Stimulated activated CD4-positive, alpha-beta T cell treated with anti-CD3 and anti-CD28 coated beads, TNF-alpha, amount 100 ng/mL, for 48 hours (primary cell): ENCODE results near the gene AVL9.

Experiments used
- DNase-seq, 3 donors: peaks; one replicate each; pipeline ENCODE4 v3.0.0-alpha.2; 2020; ENCODE audit warnings: low read depth in 3 of 3

AVL9 gene

GRCh38 chr7:32533276-32534029 is 38.2 kb downstream of the AVL9 start:
- no peak for DNase-seq

GRCh38 chr7:32535162-32535702 is 39.9 kb downstream of the AVL9 start:
- DNase-seq, result no peak

DNA sequence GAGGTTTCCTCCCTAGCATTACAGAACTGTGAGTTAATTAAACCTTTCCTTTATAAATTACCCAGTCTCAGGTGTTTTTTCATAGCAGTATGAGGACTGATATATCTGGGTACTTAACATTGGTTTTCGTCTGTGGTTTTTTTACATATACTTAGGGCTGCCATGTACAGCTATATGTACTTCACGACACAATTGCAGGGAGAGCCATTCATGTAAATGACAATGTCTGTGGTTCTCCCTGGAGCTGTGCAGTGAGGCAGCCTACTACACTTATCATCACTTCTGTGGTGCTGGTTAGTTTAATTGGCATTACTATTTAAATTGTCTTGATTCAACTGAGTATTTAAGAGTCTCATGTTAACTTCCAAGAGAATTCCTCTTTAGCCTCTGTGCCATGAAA is 40.7 kb downstream of the AVL9 start:
- no peak for DNase-seq

DNA sequence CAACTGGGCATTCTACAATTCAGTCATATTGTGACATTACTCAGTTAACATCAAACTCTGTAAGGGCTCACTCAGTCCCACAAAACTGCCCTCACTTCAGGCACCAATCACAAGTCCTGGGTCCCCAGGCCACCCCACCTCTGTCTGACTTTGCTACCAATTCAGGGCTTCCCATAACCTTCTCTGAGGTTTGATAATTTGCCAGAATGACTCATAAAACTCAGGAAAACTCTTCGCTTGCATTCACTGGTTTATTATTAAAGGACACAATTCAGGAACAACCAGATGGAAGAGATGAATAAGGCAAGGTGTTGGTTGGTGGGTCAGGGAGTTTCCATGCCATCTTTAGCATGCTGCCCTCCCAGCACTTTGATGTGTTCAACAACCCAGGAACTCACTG is 41.3 kb downstream of the AVL9 start:
- DNase-seq, result no peak

GRCh38 chr7:32537760-32538159 is 42.5 kb downstream of the AVL9 start:
- no peak for DNase-seq

DNA sequence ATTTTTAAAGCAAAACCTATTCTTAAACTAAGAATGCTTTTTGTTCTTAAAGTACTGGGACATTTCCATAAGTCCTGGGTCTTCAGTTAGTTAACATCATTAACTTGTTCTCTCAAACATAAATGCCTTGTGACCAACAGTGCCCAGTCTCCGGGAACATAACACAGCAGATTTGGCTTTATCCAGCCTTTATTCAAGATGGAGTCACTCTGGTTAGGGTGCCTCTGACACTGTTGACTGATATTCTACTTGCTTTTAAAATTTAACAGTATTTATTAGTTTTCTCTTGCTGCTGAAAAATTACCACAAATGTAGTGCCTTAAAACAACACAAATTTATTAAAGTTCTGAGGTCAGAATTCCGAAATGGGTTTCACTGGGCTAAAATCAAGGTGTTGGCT is 44.1 kb downstream of the AVL9 start:
- no peak for DNase-seq

DNA sequence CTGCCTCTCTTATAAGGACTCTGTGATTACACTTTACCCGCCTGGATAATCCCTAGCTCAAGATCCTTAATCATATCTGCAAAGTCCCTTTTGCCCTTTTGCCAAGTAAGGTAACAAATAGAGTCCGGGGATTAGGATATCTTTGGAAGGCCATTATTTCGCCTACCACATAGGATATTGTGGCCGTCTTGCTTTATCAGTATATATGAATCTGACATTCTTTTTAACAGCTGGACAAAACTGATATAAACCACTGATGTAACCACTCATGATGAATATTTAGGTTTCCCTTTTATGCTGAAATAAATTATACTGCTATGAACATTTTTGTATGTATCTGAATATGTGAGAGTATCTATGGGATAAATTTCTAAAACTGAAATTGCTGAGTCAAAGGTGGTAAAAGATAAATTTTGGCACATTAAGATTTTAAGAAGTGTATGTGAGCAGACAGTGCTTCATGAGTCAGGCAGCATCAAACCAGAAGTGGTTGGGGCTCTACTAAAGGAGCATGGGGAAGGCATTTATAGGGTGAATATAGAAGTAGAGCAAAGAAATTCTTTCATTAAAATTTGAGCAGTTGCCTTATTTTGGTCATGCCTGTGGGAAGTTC is 44.7 kb downstream of the AVL9 start:
- DNase-seq, result no peak

- no peak for DNase-seq
Observed at GRCh38 chr7:32542595-32542994, 47.3 kb downstream of the AVL9 start.

DNA sequence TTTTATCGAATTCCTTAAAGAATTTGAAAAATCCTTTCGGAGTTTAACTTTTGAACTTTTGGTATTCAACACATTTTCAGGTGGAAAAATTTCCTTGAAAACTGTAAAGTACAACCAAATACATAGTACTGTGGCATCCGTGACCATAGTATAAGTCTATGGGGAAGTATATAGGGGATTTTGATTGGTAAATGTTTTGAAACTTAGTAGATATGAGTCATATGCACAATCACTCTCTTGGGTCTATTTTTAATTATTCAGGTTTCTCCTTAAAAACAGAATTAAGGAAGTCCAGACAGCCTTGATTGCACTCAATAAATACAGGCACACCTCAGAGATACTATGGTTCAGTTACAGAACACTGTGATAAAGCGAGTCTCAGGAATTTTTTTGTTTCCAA is 64.2 kb downstream of the AVL9 start:
- no peak for DNase-seq

DNA sequence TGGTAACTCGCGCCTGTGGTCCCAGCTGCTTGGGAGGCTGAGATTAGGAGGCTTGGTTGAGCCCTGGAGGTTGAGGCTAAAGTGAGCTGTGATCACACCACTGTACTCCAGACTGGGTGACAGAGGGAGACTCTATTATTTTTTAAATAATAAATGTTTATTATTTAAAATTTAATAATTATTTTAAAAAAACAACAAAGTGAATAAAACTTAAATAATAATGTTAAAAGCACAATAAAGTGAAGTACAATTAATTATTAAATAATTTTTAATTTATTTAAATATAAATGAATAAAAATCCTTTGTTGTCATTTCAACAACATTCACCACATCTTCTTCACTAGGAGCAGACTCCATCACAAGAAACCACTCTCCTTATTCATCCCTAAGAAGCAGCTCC is 64.8 kb downstream of the AVL9 start:
- no peak for DNase-seq

DNA sequence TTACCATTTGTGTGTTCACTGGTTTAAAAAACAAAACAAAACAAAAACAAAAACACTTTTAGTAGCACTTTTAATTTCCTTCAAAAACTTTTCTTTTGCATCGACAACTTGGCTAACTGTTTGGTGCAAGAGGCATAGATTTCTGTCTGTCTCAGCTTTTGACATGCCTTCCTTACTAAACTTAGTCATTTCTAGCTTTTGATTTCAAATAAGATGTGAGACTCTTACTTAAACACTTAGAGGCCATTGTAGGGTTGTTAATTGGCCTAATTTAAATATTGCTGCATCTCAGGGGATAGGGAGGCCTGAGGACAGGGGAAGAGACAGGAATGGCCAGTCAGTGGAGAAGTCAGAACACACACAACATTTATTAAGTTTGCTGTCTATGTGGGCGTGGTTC is 66.3 kb downstream of the AVL9 start:
- DNase-seq, result no peak

- DNase-seq, result no peak
Observed at GRCh38 chr7:32564542-32564941, 69.3 kb downstream of the AVL9 start.

DNA sequence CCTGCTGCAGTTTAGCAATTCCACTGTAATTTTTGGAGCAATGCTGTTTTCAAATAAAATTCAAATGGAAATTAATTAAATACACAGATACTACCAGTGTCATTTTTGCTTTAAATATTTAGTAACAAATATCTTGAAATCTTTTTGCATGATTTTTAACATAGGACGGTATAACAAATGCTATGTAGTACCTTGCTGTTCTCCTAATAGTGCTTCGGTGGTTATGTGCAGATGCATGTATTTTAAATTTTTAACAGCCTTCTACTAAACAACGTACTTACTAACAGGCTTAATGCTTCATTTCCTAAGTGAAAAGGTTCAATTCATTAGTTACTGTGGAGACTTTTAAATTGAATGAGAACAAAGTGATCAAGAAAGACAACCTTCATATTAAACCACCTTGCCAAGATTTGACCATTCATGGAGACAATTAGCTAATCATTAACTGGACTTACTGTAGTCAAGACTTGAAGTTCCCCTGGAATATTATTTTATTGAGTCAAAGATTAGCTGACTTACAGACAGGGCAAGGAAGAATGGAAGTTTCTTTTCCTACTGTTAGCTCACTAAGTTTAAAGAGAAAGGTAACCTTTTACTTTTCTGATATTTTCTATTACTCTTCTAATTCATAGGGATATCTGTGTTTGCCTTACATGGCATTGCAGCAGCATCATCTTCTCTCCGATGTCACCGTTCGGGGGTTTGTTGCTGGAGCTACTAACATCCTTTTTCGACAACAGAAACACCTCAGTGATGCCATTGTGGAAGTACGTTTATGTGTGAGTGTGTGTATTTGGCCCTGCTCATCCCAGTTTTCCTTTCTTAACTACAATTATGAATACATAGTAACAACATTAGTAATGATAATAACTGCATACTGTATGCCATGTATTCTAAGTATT is 74.3 kb downstream of the AVL9 start:
- DNase-seq, result no peak

DNA sequence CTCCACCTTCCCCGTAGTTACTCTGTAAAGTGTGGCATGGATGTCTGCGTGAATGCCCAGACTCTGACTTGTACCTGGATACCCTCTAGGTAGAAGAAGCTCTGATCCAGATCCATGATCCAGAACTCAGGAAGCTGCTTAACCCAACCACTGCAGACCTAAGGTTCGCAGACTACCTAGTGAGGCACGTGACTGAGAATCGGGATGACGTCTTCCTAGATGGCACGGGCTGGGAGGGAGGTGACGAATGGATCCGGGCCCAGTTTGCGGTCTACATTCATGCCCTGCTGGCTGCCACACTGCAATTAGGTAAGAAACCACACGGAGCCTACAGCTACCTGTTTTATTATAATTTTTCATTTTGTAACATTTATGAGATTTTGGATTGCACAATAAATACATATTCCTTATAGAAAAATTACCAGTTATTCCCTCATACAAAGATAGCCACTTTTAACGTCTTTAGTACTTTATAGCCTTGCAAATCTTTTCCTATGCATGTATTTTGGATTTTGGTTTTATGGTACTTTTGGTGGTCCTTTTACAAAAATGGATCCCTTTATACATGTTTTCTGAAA is 77.9 kb downstream of the AVL9 start:
- no peak for DNase-seq

- no peak for DNase-seq
Observed at GRCh38 chr7:32574626-32575025, 79.3 kb downstream of the AVL9 start.

- DNase-seq, result no peak
Observed at GRCh38 chr7:32577421-32577820, 82.1 kb downstream of the AVL9 start.

- no peak for DNase-seq
Observed at GRCh38 chr7:32579776-32580175, 84.5 kb downstream of the AVL9 start.

DNA sequence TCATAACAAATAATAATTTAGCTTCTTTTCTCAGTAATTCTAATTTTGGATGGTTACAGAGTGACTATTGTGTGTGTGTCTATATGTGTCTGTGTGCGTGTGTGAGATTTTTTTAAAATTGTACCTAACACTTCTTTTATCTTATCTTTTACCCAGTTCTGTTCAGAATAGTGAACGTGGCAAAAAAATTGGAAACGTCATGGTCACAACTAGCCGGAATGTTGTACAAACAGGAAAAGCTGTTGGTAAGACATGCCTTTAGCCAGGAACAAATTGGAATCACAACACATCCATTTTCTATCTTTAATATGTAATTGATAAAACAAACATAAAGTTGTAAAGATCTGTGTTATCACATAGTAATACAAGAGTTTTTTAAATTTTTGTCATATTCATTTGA is 85.4 kb downstream of the AVL9 start:
- no peak for DNase-seq

DNA sequence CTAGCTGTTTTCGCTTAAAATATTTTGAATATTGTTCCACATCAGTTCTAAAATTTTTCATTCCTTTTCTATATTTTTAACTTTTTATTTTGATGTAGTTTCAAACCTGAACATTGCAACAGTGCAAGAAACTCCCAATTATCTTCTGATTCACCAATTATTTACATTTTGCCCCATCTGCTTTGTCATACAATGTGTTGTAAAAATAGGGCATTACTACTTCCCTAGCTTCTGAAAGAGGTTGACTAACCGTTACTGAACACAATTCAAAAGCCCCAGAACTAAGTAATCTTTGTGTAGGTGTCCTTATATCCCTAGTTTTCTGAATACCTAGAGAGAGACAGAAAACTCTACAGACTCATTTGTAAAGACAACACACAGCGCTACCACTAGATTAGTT is 86.7 kb downstream of the AVL9 start:
- DNase-seq, result no peak

GRCh38 chr7:32583791-32584190 is 88.5 kb downstream of the AVL9 start:
- no peak for DNase-seq

DNA sequence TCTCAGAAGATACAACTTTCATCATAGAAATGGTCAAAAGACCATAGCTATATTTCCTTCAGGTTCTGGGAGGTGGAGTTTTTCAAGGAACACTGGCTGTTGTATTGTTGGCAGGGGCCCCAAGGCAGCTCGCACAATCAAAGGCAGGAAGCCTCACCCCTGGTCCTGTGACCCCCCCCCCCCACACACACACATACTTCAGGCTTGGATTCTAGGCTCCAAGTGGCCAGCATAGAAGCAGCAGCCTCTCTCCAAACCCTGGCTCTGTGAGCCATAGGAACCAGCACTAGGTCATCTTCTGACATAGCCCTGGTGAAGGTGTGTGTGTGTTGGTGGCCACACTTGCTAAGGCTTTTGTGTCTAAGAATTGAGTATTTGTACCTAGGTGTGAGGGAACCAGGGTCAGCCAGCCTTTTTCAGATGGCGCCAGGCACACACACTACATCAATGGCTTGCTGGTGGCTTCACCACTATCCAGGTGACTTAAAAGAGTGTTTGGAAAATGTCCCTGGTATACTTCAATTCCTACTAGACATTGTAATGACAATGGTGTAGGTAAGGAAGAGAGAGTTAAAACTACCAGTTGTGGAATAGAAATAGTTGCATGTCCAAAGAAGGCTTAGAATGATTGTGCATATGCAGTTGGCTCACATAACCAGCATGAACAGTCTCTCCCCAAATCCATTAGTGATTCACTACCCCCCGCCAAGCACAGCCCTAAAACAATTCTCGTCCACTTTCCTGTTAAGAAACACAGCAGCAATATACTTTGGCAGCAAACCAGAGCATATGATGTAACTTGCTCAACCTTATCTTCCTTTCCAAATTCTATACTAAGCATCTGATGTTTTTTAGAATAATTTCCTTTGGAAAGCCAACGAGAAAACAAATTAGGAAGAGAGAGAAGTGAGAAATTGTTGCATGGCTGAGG is 91.3 kb downstream of the AVL9 start:
- no peak for DNase-seq
